ENCODE data around the gene PTMA.
"Not testable (repeated sequence)": the region's sequence is repeated elsewhere in the genome, so short reads cannot be mapped to it uniquely, and the experiment has no call there.

PTMA gene

GRCh38 chr2:231748153-231748896 is 40.0 kb downstream of the PTMA start:
- not testable (repeated sequence) for H3K27ac ChIP-seq (ENCODE audit: low read depth, low read length)

GRCh38 chr2:231749016-231749415 is 40.7 kb downstream of the PTMA start:
- H3K36me3 ChIP-seq (ENCODE audit: insufficient read depth, low read length); H3K4me1 ChIP-seq (ENCODE audit: control insufficient read depth, insufficient read depth, low read length, unreplicated experiment); H2AFZ ChIP-seq (ENCODE audit: low read length, unreplicated experiment); H3K79me2 ChIP-seq (ENCODE audit: control insufficient read depth, insufficient read depth, low read length, unreplicated experiment); H3K27me3 ChIP-seq (ENCODE audit: insufficient read depth, low read length); H3K27ac ChIP-seq (ENCODE audit: low read depth, low read length); H3K4me3 ChIP-seq (ENCODE audit: low read depth, low read length): not testable (repeated sequence)

More at GRCh38 chr2:231748153-231748896, 40.0 kb downstream of the PTMA start:
- not testable (repeated sequence) for H3K79me2 ChIP-seq (ENCODE audit: control insufficient read depth, insufficient read depth, low read length, unreplicated experiment); H3K4me1 ChIP-seq (ENCODE audit: control insufficient read depth, insufficient read depth, low read length, unreplicated experiment); H3K4me3 ChIP-seq (ENCODE audit: low read depth, low read length); H2AFZ ChIP-seq (ENCODE audit: low read length, unreplicated experiment); H3K36me3 ChIP-seq (ENCODE audit: insufficient read depth, low read length); H3K27me3 ChIP-seq (ENCODE audit: insufficient read depth, low read length)

- Histone ChIP-seq H3K4me1 (ENCODE audit: control insufficient read depth, insufficient read depth, low read length, unreplicated experiment) (no peaks in the 10 kb centered on the region), H3K27me3 (ENCODE audit: insufficient read depth, low read length) (no peaks in the 10 kb centered on the region), H3K36me3 (ENCODE audit: insufficient read depth, low read length) (no peaks in the 10 kb centered on the region), H2AFZ (ENCODE audit: low read length, unreplicated experiment) (no peak overlapping the region), H3K4me3 (ENCODE audit: low read depth, low read length) (no peak overlapping the region), H3K79me2 (ENCODE audit: control insufficient read depth, insufficient read depth, low read length, unreplicated experiment) (no peaks in the 10 kb centered on the region), H3K27ac (ENCODE audit: low read depth, low read length) (no peak overlapping the region)
Measured at GRCh38 chr2:231751042-231751815, 42.9 kb downstream of the PTMA start.

GRCh38 chr2:231752061-231752460 is 43.7 kb downstream of the PTMA start:
- H3K27ac ChIP-seq (ENCODE audit: low read depth, low read length): no peak overlapping the region
- no peaks in the 10 kb centered on the region for H3K27me3 ChIP-seq (ENCODE audit: insufficient read depth, low read length)
- H3K4me1 ChIP-seq (ENCODE audit: control insufficient read depth, insufficient read depth, low read length, unreplicated experiment): no peaks in the 10 kb centered on the region
- H3K36me3 ChIP-seq (ENCODE audit: insufficient read depth, low read length): no peaks in the 10 kb centered on the region
- H3K4me3 ChIP-seq (ENCODE audit: low read depth, low read length): no peak overlapping the region
- H3K79me2 ChIP-seq (ENCODE audit: control insufficient read depth, insufficient read depth, low read length, unreplicated experiment): no peaks in the 10 kb centered on the region
- no peak overlapping the region for H2AFZ ChIP-seq (ENCODE audit: low read length, unreplicated experiment)

DNA sequence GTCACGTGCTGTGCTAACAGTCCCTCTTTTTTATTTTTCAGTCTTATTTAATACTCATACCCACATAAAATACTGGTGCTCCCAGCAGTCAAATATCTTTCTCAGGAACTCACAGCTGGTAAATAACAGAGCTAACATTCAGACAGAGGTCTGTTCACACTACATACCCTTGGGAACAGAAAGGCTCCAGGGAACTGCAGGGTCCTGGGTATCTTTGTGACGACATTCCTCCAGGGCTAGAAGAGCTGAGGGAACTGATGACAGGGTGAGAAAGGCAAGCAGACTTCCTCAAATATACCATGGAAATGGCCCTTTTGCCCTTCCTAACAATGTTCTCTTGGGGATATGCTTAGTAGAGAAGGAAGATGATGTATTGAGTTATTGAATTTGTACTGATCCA is 53.4 kb downstream of the PTMA start:
- no peaks in the 10 kb centered on the region for H3K36me3 ChIP-seq (ENCODE audit: insufficient read depth, low read length)
- no peak overlapping the region for H3K27ac ChIP-seq (ENCODE audit: low read depth, low read length)
- H3K27me3 ChIP-seq (ENCODE audit: insufficient read depth, low read length): no peaks in the 10 kb centered on the region
- no peaks in the 10 kb centered on the region for H3K79me2 ChIP-seq (ENCODE audit: control insufficient read depth, insufficient read depth, low read length, unreplicated experiment)
- no peak overlapping the region for H3K4me3 ChIP-seq (ENCODE audit: low read depth, low read length)
- H2AFZ ChIP-seq (ENCODE audit: low read length, unreplicated experiment): no peak overlapping the region
- no peaks in the 10 kb centered on the region for H3K4me1 ChIP-seq (ENCODE audit: control insufficient read depth, insufficient read depth, low read length, unreplicated experiment)
